HS-27A (cell line): ENCODE data around the gene EFCAB13.

Experiments used
- DNase-seq: peaks from one replicate; pipeline ENCODE4 v3.0.0-alpha.2; 2012; ENCODE audit warnings: low read depth, missing footprints

EFCAB13 gene

GRCh38 chr17:47295037-47295873 lies 28.5 kb upstream of the EFCAB13 start:
- DNase-seq: no peak

GRCh38 chr17:47295874-47296255 lies 27.9 kb upstream of the EFCAB13 start:
- no peak for DNase-seq

- DNase-seq: no peak
Measured at GRCh38 chr17:47297661-47298400, 25.9 kb upstream of the EFCAB13 start.

GRCh38 chr17:47298712-47299111 lies 25.0 kb upstream of the EFCAB13 start:
- no peak for DNase-seq

- DNase-seq: no peak
Measured at GRCh38 chr17:47299239-47299910, 24.4 kb upstream of the EFCAB13 start.

- DNase-seq: no peak
Measured at GRCh38 chr17:47300718-47301117, 23.0 kb upstream of the EFCAB13 start.

- no peak for DNase-seq
Measured at GRCh38 chr17:47301161-47301560, 22.6 kb upstream of the EFCAB13 start.

- DNase-seq: no peak
Measured at GRCh38 chr17:47301831-47302230, 21.9 kb upstream of the EFCAB13 start.

- DNase-seq: no peak
Measured at GRCh38 chr17:47304186-47304585, 19.6 kb upstream of the EFCAB13 start.

- peak; percentile 94 for DNase-seq
Measured at GRCh38 chr17:47305302-47305923, 18.3 kb upstream of the EFCAB13 start.

- no peak for DNase-seq
Measured at GRCh38 chr17:47310186-47310733, 13.5 kb upstream of the EFCAB13 start.

GRCh38 chr17:47311420-47311819 lies 12.3 kb upstream of the EFCAB13 start:
- no peak for DNase-seq

GRCh38 chr17:47315451-47316266 lies 8.1 kb upstream of the EFCAB13 start:
- peak; percentile 85 for DNase-seq

- DNase-seq: no peak
Measured at GRCh38 chr17:47316311-47316710, 7.4 kb upstream of the EFCAB13 start.

- no peak for DNase-seq
Measured at GRCh38 chr17:47317119-47317518, 6.6 kb upstream of the EFCAB13 start.

- DNase-seq: no peak
Measured at GRCh38 chr17:47318197-47318918, 5.4 kb upstream of the EFCAB13 start.

GRCh38 chr17:47320879-47321502 lies 2.8 kb upstream of the EFCAB13 start:
- DNase-seq: no peak

GRCh38 chr17:47324224-47325020 lies 667 bp downstream of the EFCAB13 start:
- DNase-seq: no peak

GRCh38 chr17:47325176-47325575 lies 1.4 kb downstream of the EFCAB13 start:
- DNase-seq: no peak
